ENCODE data around the gene INPP5A. TPM values are rescaled to one million over a fixed set of nuclear protein-coding genes. Genes with fewer than 3 reads are reported as not detected.
A peak's percentile ranks its signal among the peaks of the same experiment; 100 is the strongest.

Gene INPP5A
- total and polyA plus RNA-seq, 10 of the 15 experiments (the other 5 are each of a cell fraction or from before 2014, with no cell fraction given) = 0.52 to 15.0 (median 6.3) TPM

DNA sequence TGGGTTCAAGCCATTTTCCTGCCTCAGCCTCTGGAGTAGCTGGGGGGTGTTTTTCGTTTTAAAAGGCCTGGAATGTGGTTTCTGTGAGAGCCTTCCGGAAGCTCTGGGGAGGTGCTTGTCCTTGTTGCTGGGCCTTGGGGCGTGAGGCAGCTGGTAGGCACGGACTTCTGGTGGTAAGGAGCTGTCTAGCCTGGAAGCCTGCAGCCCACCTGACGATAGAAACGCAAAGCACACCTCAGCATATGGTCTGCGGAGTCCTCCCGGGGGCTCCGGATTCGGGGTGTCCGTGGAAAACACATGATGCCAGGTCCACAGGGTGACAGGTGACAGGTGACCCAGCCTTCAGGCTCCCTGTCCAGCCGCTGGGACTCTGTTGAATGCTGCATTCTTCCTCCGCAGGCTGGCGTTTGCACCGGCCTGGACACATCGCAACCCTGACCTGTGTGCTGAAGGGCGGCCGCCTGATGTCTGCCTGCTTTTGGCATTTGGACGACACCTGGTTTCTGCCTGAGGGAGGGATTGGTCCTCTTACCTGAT, 37.3 kb downstream of the INPP5A start:
- WGBS (ENCODE audit: insufficient coverage, insufficient replicate concordance, low lambda C conversion rate, missing lambda C conversion rate) = 54% methylated on average over 19 of the region's 19 CpGs
- Histone ChIP-seq H3K4me1 (ENCODE audit: control insufficient read depth, insufficient read depth, low read length) (peaks cover 49% of the 10 kb centered on the region), H3K9me3 (replicated peaks; ENCODE audit: control insufficient read depth, insufficient read depth, low read length) (no peaks in the 10 kb centered on the region), H3K9ac (ENCODE audit: control insufficient read depth, insufficient read depth, low read length) (no peak overlapping the region), H3K36me3 (ENCODE audit: control insufficient read depth in 2 of 2, insufficient read depth in 2 of 2, low read length in 1 of 2) (no peaks in the 10 kb centered on the region; a peak in 1 of 4 replicates), H4K20me1 (ENCODE audit: control insufficient read depth, insufficient read depth) (no peaks in the 10 kb centered on the region), H3K27me3 (replicated peaks in 1 of 2; ENCODE audit: control insufficient read depth in 2 of 2, insufficient read depth in 2 of 2, low read length in 1 of 2) (no peaks in the 10 kb centered on the region), H2AFZ (ENCODE audit: control insufficient read depth, low read depth, low read length) (no peak overlapping the region), H3K4me2 (ENCODE audit: control insufficient read depth, insufficient read depth) (peak overlapping the region; percentile 75), H3K4me3 (peak overlapping the region; percentile 45; the same call in 1 of the 2 replicates), H3K27ac (ENCODE audit: control insufficient read depth, insufficient read depth) (peak overlapping the region; percentile 14; the same call in 1 of the 2 replicates), H3K79me2 (ENCODE audit: control insufficient read depth, insufficient read depth, low read length) (peaks cover 4% of the 10 kb centered on the region)
- no peak for FAIRE-seq
- CTCF ChIA-PET = interaction anchor here (1.0 to 1.9 kb wide), 9 partner anchors 10 to 116 kb away, joined by 3 to 8 read pairs (median 3); no protein-coding TSS in a partner anchor
- no peak for DNase-seq (ENCODE audit: low read depth, low spot score)
- TF ChIP-seq ZNF622 (IDR thresholded peaks at IDR 0.05) (no peak), SMARCA5 (IDR thresholded peaks at IDR 0.05) (0 out of 2 replicates have a peak, but pooled peaks have one; percentile 65), FOXM1 (IDR thresholded peaks at IDR 0.05; ENCODE audit: low read depth, low read length) (no peak), POU2F2 (IDR thresholded peaks at IDR 0.05; ENCODE audit: borderline replicate concordance, low read depth, low read length) (no peak), SMAD5 (IDR thresholded peaks at IDR 0.05; ENCODE audit: low read depth) (no peak), ESRRA (IDR thresholded peaks at IDR 0.05; ENCODE audit: low read length) (no peak)
- TF ChIP-seq, protein P1, sequence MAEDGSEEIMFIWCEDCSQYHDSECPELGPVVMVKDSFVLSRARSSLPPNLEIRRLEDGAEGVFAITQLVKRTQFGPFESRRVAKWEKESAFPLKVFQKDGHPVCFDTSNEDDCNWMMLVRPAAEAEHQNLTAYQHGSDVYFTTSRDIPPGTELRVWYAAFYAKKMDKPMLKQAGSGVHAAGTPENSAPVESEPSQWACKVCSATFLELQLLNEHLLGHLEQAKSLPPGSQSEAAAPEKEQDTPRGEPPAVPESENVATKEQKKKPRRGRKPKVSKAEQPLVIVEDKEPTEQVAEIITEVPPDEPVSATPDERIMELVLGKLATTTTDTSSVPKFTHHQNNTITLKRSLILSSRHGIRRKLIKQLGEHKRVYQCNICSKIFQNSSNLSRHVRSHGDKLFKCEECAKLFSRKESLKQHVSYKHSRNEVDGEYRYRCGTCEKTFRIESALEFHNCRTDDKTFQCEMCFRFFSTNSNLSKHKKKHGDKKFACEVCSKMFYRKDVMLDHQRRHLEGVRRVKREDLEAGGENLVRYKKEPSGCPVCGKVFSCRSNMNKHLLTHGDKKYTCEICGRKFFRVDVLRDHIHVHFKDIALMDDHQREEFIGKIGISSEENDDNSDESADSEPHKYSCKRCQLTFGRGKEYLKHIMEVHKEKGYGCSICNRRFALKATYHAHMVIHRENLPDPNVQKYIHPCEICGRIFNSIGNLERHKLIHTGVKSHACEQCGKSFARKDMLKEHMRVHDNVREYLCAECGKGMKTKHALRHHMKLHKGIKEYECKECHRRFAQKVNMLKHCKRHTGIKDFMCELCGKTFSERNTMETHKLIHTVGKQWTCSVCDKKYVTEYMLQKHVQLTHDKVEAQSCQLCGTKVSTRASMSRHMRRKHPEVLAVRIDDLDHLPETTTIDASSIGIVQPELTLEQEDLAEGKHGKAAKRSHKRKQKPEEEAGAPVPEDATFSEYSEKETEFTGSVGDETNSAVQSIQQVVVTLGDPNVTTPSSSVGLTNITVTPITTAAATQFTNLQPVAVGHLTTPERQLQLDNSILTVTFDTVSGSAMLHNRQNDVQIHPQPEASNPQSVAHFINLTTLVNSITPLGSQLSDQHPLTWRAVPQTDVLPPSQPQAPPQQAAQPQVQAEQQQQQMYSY (CRISPR knock-in tag; IDR thresholded peaks at IDR 0.05) = no peak
- BruUV-seq (replicated peaks) = TSS peak; percentile 99
- RAD21 ChIA-PET (ENCODE audit: unreplicated experiment) = interaction anchor here (0.9 to 2.8 kb wide), 8 partner anchors 11 to 115 kb away, joined by 3 to 25 read pairs (median 8); no protein-coding TSS in a partner anchor
- POLR2A ChIA-PET = interaction anchor here (0.7 to 2.2 kb wide), 6 partner anchors 12 to 35 kb away, joined by 3 to 13 read pairs (median 6); no protein-coding TSS in a partner anchor
- intact Hi-C loops (cut with micrococcal nuclease; ENCODE audit: unreplicated experiment) (loop anchor here (2.0 to 10.0 kb wide), 3 partner anchors 14 to 250 kb away; no protein-coding TSS in a partner anchor), in situ Hi-C loops (cut with MboI) (no loop called here)
- SMC1A ChIA-PET (ENCODE audit: uncharacterized antibody, unreplicated experiment) = interaction anchor here (1.0 to 2.9 kb wide), 11 partner anchors 8 to 61 kb away, joined by 3 to 27 read pairs (median 5); no protein-coding TSS in a partner anchor
- ATAC-seq = peak; percentile 1; the same call in 2 of the 3 replicates

Measured in GM12878 (cell line).